ENCODE measurements around the gene LAMB4. TPM values are rescaled to one million over a fixed set of nuclear protein-coding genes. Genes with fewer than 3 reads are reported as not detected.

LAMB4 gene
- polyA plus RNA-seq, 2 of the 4 experiments (the other 2 are of a cell fraction) = 0.13 to 0.19 TPM

- TF ChIP-seq E2F6 (IDR thresholded peaks at IDR 0.05; ENCODE audit: borderline replicate concordance, low read depth) = no peak
These were observed 2.7 kb downstream of the LAMB4 start (continued) for GRCh38 chr7:108127461-108127860.

- H3K4me1 ChIP-seq = no peaks in the 10 kb centered on the region
- H3K4me2 ChIP-seq = no peak overlapping the region
- H3K9me3 ChIP-seq = no peaks in the 10 kb centered on the region
- DNase-seq (ENCODE audit: low read depth in 1 of 2, low spot score in 1 of 2) = no peak
- FAIRE-seq = no peak
- H3K27ac ChIP-seq = no peak overlapping the region
- CTCF ChIA-PET = interaction anchor here (1.1 to 1.5 kb wide), 3 partner anchors 9 to 21 kb away, joined by 4 read pairs; no protein-coding TSS in a partner anchor
- WGBS (ENCODE audit: missing lambda C conversion rate) = 73% methylated on average over 3 of the region's 3 CpGs
- no peak overlapping the region for H3K4me3 ChIP-seq
- 0 out of 6 replicates have a peak, but pooled peaks of 1 of the 2 experiments have one; percentile 42 for ATAC-seq
- no peak for TF ChIP-seq GATA3 (IDR thresholded peaks at IDR 0.05; ENCODE audit: borderline replicate concordance)
- TF ChIP-seq JUN (IDR thresholded peaks at IDR 0.05) = no peak
- no peak for TF ChIP-seq USF2 (IDR thresholded peaks at IDR 0.05)
- no peak for TF ChIP-seq PBX3 (IDR thresholded peaks at IDR 0.05)
- TF ChIP-seq NR3C1 (IDR thresholded peaks at IDR 0.05) = no peak
- TF ChIP-seq PHF8 (IDR thresholded peaks at IDR 0.05; ENCODE audit: borderline replicate concordance, low read depth) = no peak
- POLR2A ChIA-PET = no interaction called here
These were observed 5.3 kb downstream of the LAMB4 start for GRCh38 chr7:108124820-108125219.

GRCh38 chr7:108122181-108122580, 8.0 kb downstream of the LAMB4 start:
- Histone ChIP-seq H3K4me1 (no peaks in the 10 kb centered on the region), H3K9me3 (no peaks in the 10 kb centered on the region), H3K27ac (no peak overlapping the region), H3K4me3 (no peak overlapping the region), H3K4me2 (no peak overlapping the region)
- TF ChIP-seq ZFP36 (IDR thresholded peaks at IDR 0.05; ENCODE audit: borderline replicate concordance, partially characterized antibody) (no peak), E2F6 (IDR thresholded peaks at IDR 0.05; ENCODE audit: borderline replicate concordance, low read depth) (no peak), NR3C1 (IDR thresholded peaks at IDR 0.05) (no peak), ELK1 (IDR thresholded peaks at IDR 0.05; ENCODE audit: low read depth, low read length) (no peak), ZSCAN20 (CRISPR knock-in tag; IDR thresholded peaks at IDR 0.05) (no peak), PHF8 (IDR thresholded peaks at IDR 0.05; ENCODE audit: borderline replicate concordance, low read depth) (no peak), FOSB (CRISPR knock-in tag; IDR thresholded peaks at IDR 0.05) (no peak), TFCP2L1 (CRISPR knock-in tag; IDR thresholded peaks at IDR 0.05) (no peak), FOXS1 (CRISPR knock-in tag; IDR thresholded peaks at IDR 0.05) (no peak), RFX5 (IDR thresholded peaks at IDR 0.05) (no peak), HES2 (IDR thresholded peaks at IDR 0.05) (no peak), RNF2 (IDR thresholded peaks at IDR 0.05; ENCODE audit: borderline replicate concordance, low read depth) (no peak), POLR2A (IDR thresholded peaks at IDR 0.05; ENCODE audit: low read length) (no peak), CHD4 (IDR thresholded peaks at IDR 0.05; ENCODE audit: borderline replicate concordance) (no peak), USF2 (IDR thresholded peaks at IDR 0.05) (no peak), HDAC2 (IDR thresholded peaks at IDR 0.05) (no peak), SREBF2 (IDR thresholded peaks at IDR 0.05) (no peak), EP300 (IDR thresholded peaks at IDR 0.05) (no peak)
- DNase-seq (ENCODE audit: low read depth in 1 of 2, low spot score in 1 of 2) (no peak), FAIRE-seq (no peak), ATAC-seq (no peak)
- CTCF ChIA-PET = interaction anchor here (0.7 to 2.9 kb wide), 2 partner anchors 24 to 36 kb away, joined by 3 to 9 read pairs; no protein-coding TSS in a partner anchor
- POLR2A ChIA-PET = no interaction called here

Data from A549 (cell line).